Stimulated activated naive CD4-positive, alpha-beta T cell treated with Interleukin-2 at 50 U/mL for 16 hours (primary cell): Measurements from ENCODE around the gene CCDC184.
"Not testable (repeated sequence)": the region's sequence is repeated elsewhere in the genome, so short reads cannot be mapped to it uniquely, and the experiment has no call there.

Source experiments
- DNase-seq: peaks from one replicate; lab custom pipeline; 2025; lab: John Stamatoyannopoulos, UW

The CCDC184 gene

GRCh38 chr12:48203192-48203591, 19.7 kb downstream of the CCDC184 start, which contains the start of gene OR10AD1:
TSS of gene OR10AD1 (minus strand) at chr12:48203292. CDS start at chr12:48203292, 0 bp downstream.
- DNase-seq: no peak

- not testable (repeated sequence) for DNase-seq
Observed at GRCh38 chr12:48209495-48209894, 26.1 kb downstream of the CCDC184 start.

DNA sequence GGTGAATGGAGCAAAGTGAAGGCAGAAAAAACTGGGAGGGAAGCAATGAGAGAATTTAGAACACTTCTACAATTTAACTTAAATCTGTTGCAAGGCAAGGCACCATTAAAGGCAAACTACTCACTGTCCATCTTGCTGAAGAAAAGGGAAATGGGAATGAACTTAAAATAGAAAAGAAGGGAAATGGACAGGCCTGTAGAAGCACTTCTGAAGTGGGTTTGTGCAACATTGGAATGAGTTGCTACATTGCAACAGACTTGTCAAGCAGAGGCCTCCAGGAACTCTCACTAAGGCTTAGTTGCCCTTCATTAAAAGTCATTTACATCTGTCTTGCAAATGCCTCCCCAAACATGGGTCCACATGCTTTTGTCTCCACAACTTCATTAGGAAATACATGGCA, 33.3 kb downstream of the CCDC184 start:
- DNase-seq: no peak

- DNase-seq: no peak
Observed at GRCh38 chr12:48219631-48220030, 36.2 kb downstream of the CCDC184 start.

DNA sequence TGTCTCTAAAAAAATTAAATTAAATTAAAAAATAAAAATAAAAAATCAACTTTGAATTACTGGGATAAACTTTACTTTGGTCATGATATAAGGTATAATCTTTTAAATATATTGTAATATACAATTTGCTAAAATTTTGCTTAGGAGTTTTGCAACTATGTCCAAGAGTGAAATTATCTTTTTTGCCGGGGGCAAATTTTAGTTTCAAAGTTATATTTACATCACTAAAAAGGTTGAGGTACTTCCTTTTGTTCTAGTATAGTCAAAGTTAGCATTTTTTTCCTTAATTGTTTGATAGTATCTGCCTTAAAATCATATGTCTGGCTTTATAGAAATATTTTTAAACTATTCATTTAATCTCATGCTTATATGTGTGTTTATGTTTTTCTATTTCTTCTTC, 37.3 kb downstream of the CCDC184 start:
- no peak for DNase-seq

GRCh38 chr12:48221645-48222044, 38.2 kb downstream of the CCDC184 start:
- DNase-seq: no peak

DNA sequence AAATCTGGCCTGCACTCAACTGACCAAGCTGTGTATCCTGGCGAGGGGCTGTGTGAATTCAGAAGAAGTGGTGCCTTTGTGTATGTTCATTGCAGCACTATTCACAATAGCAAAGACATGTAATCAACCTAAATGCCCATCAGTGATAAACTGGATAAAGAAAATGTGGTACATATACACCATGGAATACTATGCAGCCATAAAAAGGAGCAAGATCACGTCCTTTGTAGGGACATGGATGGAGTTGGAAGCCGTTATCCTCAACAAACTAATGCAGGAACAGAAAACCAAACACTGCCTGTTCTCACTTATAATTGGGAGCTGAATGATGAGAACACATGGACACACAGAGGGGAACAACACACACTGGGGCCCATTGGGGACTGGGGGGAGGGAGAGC, 41.1 kb downstream of the CCDC184 start:
- DNase-seq: not testable (repeated sequence)

DNA sequence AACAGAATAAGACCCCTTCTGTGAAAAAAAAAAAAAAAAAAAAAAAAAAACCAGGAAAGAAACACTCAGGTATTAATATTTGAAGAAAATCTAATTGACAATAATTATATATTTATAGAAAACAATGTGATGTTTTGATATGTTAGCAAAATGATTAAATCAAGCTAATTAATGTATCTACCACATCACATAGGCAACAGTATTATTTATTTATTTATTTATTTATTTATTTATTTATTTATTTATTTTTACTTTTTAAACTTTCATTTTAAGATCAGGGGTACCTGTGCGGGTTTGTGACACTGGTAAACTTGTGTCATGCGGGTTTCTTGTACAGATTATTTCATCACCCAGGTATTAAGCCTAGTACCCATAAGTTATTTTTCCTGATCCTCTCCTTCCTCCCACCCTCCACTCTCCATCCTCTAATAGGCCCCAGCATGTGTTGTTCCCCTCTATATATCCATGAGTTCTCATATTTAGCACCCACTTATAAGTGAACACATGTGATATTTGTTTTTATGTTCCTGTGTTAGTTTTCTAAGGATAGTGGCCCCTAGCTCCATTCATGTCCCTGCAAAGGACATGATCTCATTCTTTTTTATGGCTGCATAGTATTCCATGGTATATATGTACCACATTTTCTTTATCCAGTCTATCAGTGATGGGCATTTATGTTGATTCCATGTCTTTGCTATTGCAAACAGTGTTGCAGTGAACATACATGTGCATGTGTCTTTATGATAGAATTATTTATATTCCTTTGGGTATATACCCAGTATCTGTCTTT, 47.9 kb downstream of the CCDC184 start:
- not testable (repeated sequence) for DNase-seq
